ENCODE results near the gene FUZ. TPM values are rescaled to one million over a fixed set of nuclear protein-coding genes. Genes with fewer than 3 reads are reported as not detected.

FUZ gene
- total and polyA plus RNA-seq, 2 of the 4 experiments (the other 2 are of a cell fraction), result 12.1 to 14.3 TPM

DNA sequence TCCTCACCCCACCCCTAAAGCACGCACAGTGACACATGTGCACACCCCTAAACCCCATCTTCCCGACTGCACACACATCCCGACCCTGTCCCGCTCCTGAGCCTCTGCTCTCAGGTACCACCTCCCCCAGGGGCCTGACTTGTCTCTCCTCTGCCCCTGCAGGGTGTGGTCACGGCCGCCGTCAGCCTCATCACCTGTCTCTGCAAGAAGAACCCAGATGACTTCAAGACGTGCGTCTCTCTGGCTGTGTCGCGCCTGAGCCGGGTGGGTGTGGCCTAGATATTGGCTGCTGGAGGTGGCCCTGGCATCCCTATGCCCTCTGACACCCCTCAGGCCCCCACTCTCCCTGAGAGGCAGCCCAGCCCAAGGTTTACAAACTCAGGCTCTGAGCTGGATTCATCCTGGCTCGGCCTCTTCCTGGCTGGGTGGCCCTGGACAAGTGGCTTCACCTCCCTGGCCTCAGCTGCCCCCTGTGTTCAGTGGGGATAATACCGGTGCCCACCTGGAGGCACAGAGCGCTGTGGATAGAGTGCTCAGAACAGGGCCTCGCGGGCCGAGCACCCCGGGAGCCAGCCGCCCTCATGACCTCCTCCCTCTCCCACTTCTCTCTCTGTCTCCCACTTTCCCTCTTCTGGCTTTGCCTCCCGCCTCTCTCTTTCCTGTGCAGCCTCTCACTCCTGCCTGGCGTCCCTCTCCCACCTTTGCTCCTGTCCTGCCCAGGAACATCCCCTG, 20.1 kb downstream of the FUZ start:
- Histone ChIP-seq H2BK20ac (ENCODE audit: low read depth, low read length) (no peak overlapping the region), H3K27me3 (ENCODE audit: control insufficient read depth, insufficient read depth, low read length) (no peaks in the 10 kb centered on the region), H4K8ac (ENCODE audit: low read depth in 2 of 2, low read length in 2 of 2) (no peak overlapping the region), H3K56ac (ENCODE audit: extremely low read depth, insufficient read depth, low read length) (no peak overlapping the region), H3K4ac (ENCODE audit: low read depth, low read length) (no peak overlapping the region), H3K79me1 (ENCODE audit: low read depth in 1 of 2, low read length in 2 of 2) (peaks cover 9 to 41% of the 10 kb centered on the region in 2 experiments), H4K5ac (ENCODE audit: low read depth, low read length) (no peak overlapping the region), H2AFZ (replicated peaks; ENCODE audit: low read length, poor library complexity) (no peak overlapping the region), H2BK15ac (ENCODE audit: low read depth, low read length) (no peak overlapping the region), H3K4me3 (ENCODE audit: insufficient read depth, low read depth, low read length) (no peak overlapping the region), H3K4me2 (ENCODE audit: low read depth, low read length) (no peak overlapping the region), H2AK9ac (replicated peaks; ENCODE audit: low read depth, low read length, poor library complexity) (no peak overlapping the region), H4K91ac (ENCODE audit: insufficient read depth, low read depth, low read length) (no peak overlapping the region), H4K20me1 (ENCODE audit: insufficient read depth, low read length) (peaks cover 31% of the 10 kb centered on the region), H3K9ac (ENCODE audit: low read depth, low read length) (no peak overlapping the region), H2BK5ac (ENCODE audit: low read depth, low read length, poor library complexity, severe bottlenecking) (no peak overlapping the region), H3K23ac (ENCODE audit: low read depth, low read length) (no peak overlapping the region), H3K18ac (ENCODE audit: low read depth, low read length) (no peak overlapping the region), H3K36me3 (ENCODE audit: control insufficient read depth, insufficient read depth, low read length) (peaks cover 65% of the 10 kb centered on the region), H3K4me1 (ENCODE audit: control insufficient read depth, insufficient read depth, low read length) (peaks cover 2% of the 10 kb centered on the region; the same call in 1 of the 2 replicates), H2AK5ac (ENCODE audit: low read depth, low read length) (no peak overlapping the region), H3K27ac (ENCODE audit: insufficient read depth, low read length) (no peak overlapping the region), H3K9me3 (ENCODE audit: control insufficient read depth, insufficient read depth, low read length) (no peaks in the 10 kb centered on the region), H3K14ac (replicated peaks; ENCODE audit: low read depth, low read length) (no peak overlapping the region), H3K9me1 (ENCODE audit: insufficient read depth, low read length) (peaks cover 8% of the 10 kb centered on the region; the same call in 1 of the 2 replicates), H2BK120ac (ENCODE audit: low read depth, low read length) (no peak overlapping the region)
- ChIA-PET CTCF (no interaction called here), POLR2A (ENCODE audit: unreplicated experiment) (interaction anchor here (0.6 kb wide), 1 partner anchor 453 kb away, joined by 3 read pairs; no protein-coding TSS in a partner anchor)
- TF ChIP-seq CHD1 (IDR thresholded peaks at IDR 0.05; ENCODE audit: low read depth, low read length), result no peak
- no peak for TF ChIP-seq POLR2A (IDR thresholded peaks at IDR 0.05; ENCODE audit: low read depth, low read length)
- TF ChIP-seq RFX5 (IDR thresholded peaks at IDR 0.05; ENCODE audit: low read depth, low read length), result no peak
- no peak for TF ChIP-seq CEBPB (IDR thresholded peaks at IDR 0.05; ENCODE audit: low read depth, low read length)
- TF ChIP-seq NFE2L2 (IDR thresholded peaks at IDR 0.05; ENCODE audit: low read depth, low read length), result no peak
- TF ChIP-seq, protein P1, sequence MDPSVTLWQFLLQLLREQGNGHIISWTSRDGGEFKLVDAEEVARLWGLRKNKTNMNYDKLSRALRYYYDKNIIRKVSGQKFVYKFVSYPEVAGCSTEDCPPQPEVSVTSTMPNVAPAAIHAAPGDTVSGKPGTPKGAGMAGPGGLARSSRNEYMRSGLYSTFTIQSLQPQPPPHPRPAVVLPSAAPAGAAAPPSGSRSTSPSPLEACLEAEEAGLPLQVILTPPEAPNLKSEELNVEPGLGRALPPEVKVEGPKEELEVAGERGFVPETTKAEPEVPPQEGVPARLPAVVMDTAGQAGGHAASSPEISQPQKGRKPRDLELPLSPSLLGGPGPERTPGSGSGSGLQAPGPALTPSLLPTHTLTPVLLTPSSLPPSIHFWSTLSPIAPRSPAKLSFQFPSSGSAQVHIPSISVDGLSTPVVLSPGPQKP (IDR thresholded peaks at IDR 0.05; ENCODE audit: borderline replicate concordance, low read depth, low read length), result no peak
- TF ChIP-seq BHLHE40 (IDR thresholded peaks at IDR 0.05; ENCODE audit: low read depth, low read length), result no peak
- TF ChIP-seq MXI1 (IDR thresholded peaks at IDR 0.05; ENCODE audit: borderline replicate concordance, low read depth, low read length), result no peak
- no peak for TF ChIP-seq FOS (IDR thresholded peaks at IDR 0.05; ENCODE audit: low read depth, low read length)
- TF ChIP-seq, protein P2, sequence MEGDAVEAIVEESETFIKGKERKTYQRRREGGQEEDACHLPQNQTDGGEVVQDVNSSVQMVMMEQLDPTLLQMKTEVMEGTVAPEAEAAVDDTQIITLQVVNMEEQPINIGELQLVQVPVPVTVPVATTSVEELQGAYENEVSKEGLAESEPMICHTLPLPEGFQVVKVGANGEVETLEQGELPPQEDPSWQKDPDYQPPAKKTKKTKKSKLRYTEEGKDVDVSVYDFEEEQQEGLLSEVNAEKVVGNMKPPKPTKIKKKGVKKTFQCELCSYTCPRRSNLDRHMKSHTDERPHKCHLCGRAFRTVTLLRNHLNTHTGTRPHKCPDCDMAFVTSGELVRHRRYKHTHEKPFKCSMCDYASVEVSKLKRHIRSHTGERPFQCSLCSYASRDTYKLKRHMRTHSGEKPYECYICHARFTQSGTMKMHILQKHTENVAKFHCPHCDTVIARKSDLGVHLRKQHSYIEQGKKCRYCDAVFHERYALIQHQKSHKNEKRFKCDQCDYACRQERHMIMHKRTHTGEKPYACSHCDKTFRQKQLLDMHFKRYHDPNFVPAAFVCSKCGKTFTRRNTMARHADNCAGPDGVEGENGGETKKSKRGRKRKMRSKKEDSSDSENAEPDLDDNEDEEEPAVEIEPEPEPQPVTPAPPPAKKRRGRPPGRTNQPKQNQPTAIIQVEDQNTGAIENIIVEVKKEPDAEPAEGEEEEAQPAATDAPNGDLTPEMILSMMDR (conservative IDR thresholded peaks at IDR 0.05; ENCODE audit: low read depth, low read length), result no peak
- no peak for TF ChIP-seq SMC3 (IDR thresholded peaks at IDR 0.05; ENCODE audit: low read depth, low read length)
- DNase-seq (no peak), ATAC-seq (ENCODE audit: low read depth) (no peak)
- WGBS, 2 experiments (ENCODE audit: extremely low coverage in 2 of 2, insufficient read length in 1 of 2), result 100% methylated on average over 1 of the region's 22 CpGs; no CpG with 5 or more reads in 1 of the 2 experiments
- dilution Hi-C loops (cut with HindIII; ENCODE audit: low sequenced_read_pairs, unreplicated experiment) (no loop called here), in situ Hi-C loops (cut with MboI; ENCODE audit: low sequenced_read_pairs) (no loop called here), intact Hi-C loops (cut with micrococcal nuclease) (no loop called here)
- no TSS peak for BruUV-seq (replicated peaks)

All from IMR-90 (cell line).